Measurements from ENCODE around the gene MUC12.

- TF ChIP-seq EZH2 (IDR thresholded peaks at IDR 0.05) (no peak), CTCF (IDR thresholded peaks at IDR 0.05 in 2 of 3, conservative IDR thresholded peaks at IDR 0.05 in 1 of 3; ENCODE audit: borderline replicate concordance in 1 of 3, insufficient read depth in 1 of 3, low read depth in 2 of 3, low read length in 2 of 3) (no peak), SIN3A (IDR thresholded peaks at IDR 0.05; ENCODE audit: low read depth) (no peak), RAD21 (IDR thresholded peaks at IDR 0.05; ENCODE audit: low read depth) (no peak), ZBTB33 (IDR thresholded peaks at IDR 0.05; ENCODE audit: extremely low read depth, insufficient replicate concordance, low read length) (no peak), POLR2AphosphoS5 (IDR thresholded peaks at IDR 0.05; ENCODE audit: low read depth, low read length) (no peak), CBX3 (IDR thresholded peaks at IDR 0.05; ENCODE audit: low read depth) (no peak), YY1 (IDR thresholded peaks at IDR 0.05; ENCODE audit: extremely low read depth, insufficient replicate concordance, low read depth, low read length) (no peak), FOSL1 (IDR thresholded peaks at IDR 0.05; ENCODE audit: low read depth) (no peak), EZH2phosphoT487 (IDR thresholded peaks at IDR 0.05; ENCODE audit: borderline replicate concordance) (no peak), ZNF274 (IDR thresholded peaks at IDR 0.05; ENCODE audit: low read depth, low read length) (no peak), POLR2A (IDR thresholded peaks at IDR 0.05; ENCODE audit: borderline replicate concordance, extremely low read depth, insufficient read depth, insufficient read length) (no peak), REST (IDR thresholded peaks at IDR 0.05; ENCODE audit: low read depth) (no peak), JUND (IDR thresholded peaks at IDR 0.05) (no peak)
Observed at GRCh38 chr7:101020444-101020843, 51.1 kb downstream of the MUC12 start.

All from HCT116 (cell line).